ENCODE results near the gene CACNB2.

The CACNB2 gene

DNA sequence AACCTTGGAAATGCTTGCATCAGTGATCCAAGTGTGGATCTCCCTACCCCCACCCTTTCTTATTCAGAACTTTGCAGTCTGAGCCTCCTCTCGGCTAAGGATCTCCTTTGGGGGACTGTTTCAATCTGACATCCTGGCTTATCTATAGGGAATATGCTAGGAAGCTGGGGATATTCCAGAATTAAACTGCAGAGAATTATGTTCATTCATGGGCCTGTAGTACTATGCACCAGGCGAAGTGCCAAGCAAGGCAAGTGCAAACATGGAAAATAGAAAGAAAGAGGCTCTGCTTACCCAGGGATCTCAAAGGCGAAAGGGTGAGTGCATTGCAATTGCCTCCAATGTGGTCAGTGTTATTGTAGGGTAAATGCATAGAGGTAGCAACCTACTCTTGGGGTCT, 96.5 kb downstream of the CACNB2 start:
- Histone ChIP-seq H3K27me3 (ENCODE audit: control insufficient read depth in 1 of 2, insufficient read depth in 1 of 2, low read length in 2 of 2) (peaks cover 0 to 18% of the 10 kb centered on the region in 2 experiments), H3K9ac (ENCODE audit: low read length) (no peak overlapping the region), H3K14ac (ENCODE audit: low read length in 2 of 2) (no peak overlapping the region), H3K36me3 (ENCODE audit: control insufficient read depth in 1 of 2, insufficient read depth in 2 of 2, low read depth in 1 of 2, low read length in 2 of 2) (no peaks in the 10 kb centered on the region), H3K9me3 (ENCODE audit: control insufficient read depth, low read length) (no peaks in the 10 kb centered on the region), H2BK120ac (ENCODE audit: low read depth, low read length) (no peak overlapping the region), H3K18ac (ENCODE audit: low read depth in 1 of 2, low read length in 2 of 2) (no peak overlapping the region), H2BK15ac (ENCODE audit: low read depth, poor library complexity, severe bottlenecking) (no peak overlapping the region), H2AFZ (ENCODE audit: low read depth, low read length) (no peak overlapping the region), H3K4me1 (ENCODE audit: control insufficient read depth, insufficient read depth, low read depth, low read length) (peaks cover 2% of the 10 kb centered on the region), H3K23ac (ENCODE audit: low read length in 2 of 2) (no peak overlapping the region), H3K27ac (ENCODE audit: low read length, poor library complexity, severe bottlenecking) (no peak overlapping the region), H2BK5ac (ENCODE audit: low read depth, low read length, poor library complexity, severe bottlenecking) (no peak overlapping the region), H2AK5ac (ENCODE audit: low read length, severe bottlenecking) (no peak overlapping the region), H4K91ac (ENCODE audit: low read length) (no peak overlapping the region), H4K8ac (ENCODE audit: low read length) (no peak overlapping the region), H3K4me3 (ENCODE audit: insufficient read depth in 1 of 2, low read depth in 1 of 2, low read length in 2 of 2) (no peak overlapping the region), H3K79me1 (replicated peaks; ENCODE audit: low read length, poor library complexity, severe bottlenecking) (no peaks in the 10 kb centered on the region), H3K4ac (ENCODE audit: low read depth in 1 of 2, low read length in 2 of 2) (no peak overlapping the region), H2BK12ac (ENCODE audit: low read length in 2 of 2) (no peak overlapping the region), H3K4me2 (ENCODE audit: low read length, poor library complexity, severe bottlenecking) (no peak overlapping the region)
- WGBS = 68% methylated on average over 3 of the region's 3 CpGs
- no peak for DNase-seq

DNA sequence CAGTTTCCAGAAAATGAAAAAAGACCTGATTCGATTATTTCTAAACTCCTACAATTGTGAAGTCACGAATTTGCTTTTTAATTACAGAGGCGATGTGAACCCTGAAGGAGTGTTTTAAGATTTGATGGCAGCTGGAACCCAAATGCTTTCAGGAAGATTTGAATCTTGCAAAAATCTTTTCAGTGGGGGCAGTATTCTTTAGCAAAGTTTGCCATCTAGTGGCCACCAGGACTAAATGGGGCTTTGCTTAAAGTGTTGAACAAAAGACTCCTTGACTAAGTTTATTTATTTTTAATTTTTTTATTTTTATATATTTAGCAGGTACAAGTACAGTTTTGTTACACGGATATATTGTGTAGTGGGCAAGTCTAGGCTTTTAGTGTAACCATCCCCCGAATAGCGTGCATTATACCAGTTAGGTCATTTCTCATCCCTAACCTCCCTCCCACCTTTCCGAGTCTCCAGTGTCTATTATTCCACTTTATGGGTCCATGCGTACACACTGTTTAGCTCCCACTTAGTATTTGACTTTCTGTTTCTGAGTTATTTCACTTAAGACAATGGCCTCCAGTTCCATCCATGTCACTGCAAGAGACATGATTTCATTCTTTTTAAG, 98.8 kb downstream of the CACNB2 start:
- Histone ChIP-seq H3K79me1 (replicated peaks; ENCODE audit: low read length, poor library complexity, severe bottlenecking) (no peaks in the 10 kb centered on the region), H3K4ac (ENCODE audit: low read depth in 1 of 2, low read length in 2 of 2) (no peak overlapping the region), H3K18ac (ENCODE audit: low read depth in 1 of 2, low read length in 2 of 2) (no peak overlapping the region), H2AK5ac (ENCODE audit: low read length, severe bottlenecking) (no peak overlapping the region), H3K23ac (ENCODE audit: low read length in 2 of 2) (no peak overlapping the region), H4K91ac (ENCODE audit: low read length) (no peak overlapping the region), H3K4me1 (ENCODE audit: control insufficient read depth, insufficient read depth, low read depth, low read length) (peaks cover under 1% of the 10 kb centered on the region), H2BK12ac (ENCODE audit: low read length in 2 of 2) (no peak overlapping the region), H4K8ac (ENCODE audit: low read length) (no peak overlapping the region), H3K36me3 (ENCODE audit: control insufficient read depth in 1 of 2, insufficient read depth in 2 of 2, low read depth in 1 of 2, low read length in 2 of 2) (no peaks in the 10 kb centered on the region), H2BK5ac (ENCODE audit: low read depth, low read length, poor library complexity, severe bottlenecking) (no peak overlapping the region), H3K4me3 (ENCODE audit: insufficient read depth in 1 of 2, low read depth in 1 of 2, low read length in 2 of 2) (no peak overlapping the region), H2AFZ (ENCODE audit: low read depth, low read length) (no peak overlapping the region), H3K14ac (ENCODE audit: low read length in 2 of 2) (no peak overlapping the region), H2BK120ac (ENCODE audit: low read depth, low read length) (no peak overlapping the region), H3K27ac (ENCODE audit: low read length, poor library complexity, severe bottlenecking) (no peak overlapping the region), H2BK15ac (ENCODE audit: low read depth, poor library complexity, severe bottlenecking) (no peak overlapping the region), H3K4me2 (ENCODE audit: low read length, poor library complexity, severe bottlenecking) (no peak overlapping the region), H3K9ac (ENCODE audit: low read length) (no peak overlapping the region), H3K27me3 (ENCODE audit: control insufficient read depth in 1 of 2, insufficient read depth in 1 of 2, low read length in 2 of 2) (peaks cover 0 to 18% of the 10 kb centered on the region in 2 experiments), H3K9me3 (ENCODE audit: control insufficient read depth, low read length) (no peaks in the 10 kb centered on the region)
- DNase-seq = peak; percentile 45
- WGBS = 41% methylated on average over 7 of the region's 8 CpGs

DNA sequence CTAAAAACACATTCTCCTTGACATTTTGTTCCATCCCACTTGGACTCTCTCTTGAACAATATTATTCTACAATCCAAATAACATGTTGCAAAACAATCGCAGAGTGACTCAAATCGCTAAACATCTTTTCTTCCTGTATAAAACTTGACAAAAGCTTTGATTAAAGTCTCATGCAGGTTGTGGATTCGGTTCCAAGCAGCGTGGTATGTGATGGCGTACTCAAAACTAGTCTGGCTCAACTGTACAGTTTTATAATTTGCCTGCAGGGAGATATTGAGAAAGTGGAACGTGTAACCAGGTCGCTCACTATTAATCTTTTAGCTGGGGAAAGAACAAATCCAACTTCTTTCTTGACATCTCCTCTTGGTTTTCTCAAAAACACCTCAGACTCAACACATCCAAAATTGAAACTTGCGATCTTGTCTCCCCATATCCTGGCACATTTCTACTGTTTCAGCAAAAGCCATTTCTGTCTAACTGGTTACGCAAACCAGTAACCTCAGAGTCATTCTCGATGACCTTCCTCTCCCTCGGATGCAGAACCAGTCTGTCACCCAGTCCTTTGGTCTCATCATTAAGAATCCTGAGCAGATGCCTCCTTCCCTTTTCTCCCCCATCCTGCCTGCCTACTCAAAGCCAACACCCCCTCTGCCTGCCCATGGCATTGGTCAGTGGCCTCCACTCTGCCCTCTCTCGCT, 100.1 kb downstream of the CACNB2 start:
- no peak overlapping the region for H3K27ac ChIP-seq (ENCODE audit: low read length, poor library complexity, severe bottlenecking)
- H4K8ac ChIP-seq (ENCODE audit: low read length) = no peak overlapping the region
- WGBS = 91% methylated on average over 12 of the region's 12 CpGs
- H2AFZ ChIP-seq (ENCODE audit: low read depth, low read length) = no peak overlapping the region
- no peak overlapping the region for H2BK5ac ChIP-seq (ENCODE audit: low read depth, low read length, poor library complexity, severe bottlenecking)
- H3K9me3 ChIP-seq (ENCODE audit: control insufficient read depth, low read length) = no peaks in the 10 kb centered on the region
- no peaks in the 10 kb centered on the region for H3K36me3 ChIP-seq (ENCODE audit: control insufficient read depth in 1 of 2, insufficient read depth in 2 of 2, low read depth in 1 of 2, low read length in 2 of 2)
- H4K91ac ChIP-seq (ENCODE audit: low read length) = no peak overlapping the region
- no peak overlapping the region for H2BK12ac ChIP-seq (ENCODE audit: low read length in 2 of 2)
- H3K14ac ChIP-seq (ENCODE audit: low read length in 2 of 2) = no peak overlapping the region
- H2AK5ac ChIP-seq (ENCODE audit: low read length, severe bottlenecking) = no peak overlapping the region
- H3K23ac ChIP-seq (ENCODE audit: low read length in 2 of 2) = no peak overlapping the region
- H3K4me3 ChIP-seq (ENCODE audit: insufficient read depth in 1 of 2, low read depth in 1 of 2, low read length in 2 of 2) = peak overlapping the region in 1 of 2 experiments; percentile 38
- H3K4me2 ChIP-seq (ENCODE audit: low read length, poor library complexity, severe bottlenecking) = no peak overlapping the region
- H2BK120ac ChIP-seq (ENCODE audit: low read depth, low read length) = no peak overlapping the region
- peak overlapping the region; percentile 59 for H3K9ac ChIP-seq (ENCODE audit: low read length)
- H3K27me3 ChIP-seq (ENCODE audit: control insufficient read depth in 1 of 2, insufficient read depth in 1 of 2, low read length in 2 of 2) = peaks cover 0 to 18% of the 10 kb centered on the region in 2 experiments
- H2BK15ac ChIP-seq (ENCODE audit: low read depth, poor library complexity, severe bottlenecking) = no peak overlapping the region
- no peaks in the 10 kb centered on the region for H3K4me1 ChIP-seq (ENCODE audit: control insufficient read depth, insufficient read depth, low read depth, low read length)
- no peak overlapping the region for H3K18ac ChIP-seq (ENCODE audit: low read depth in 1 of 2, low read length in 2 of 2)
- DNase-seq = no peak
- H3K79me1 ChIP-seq (replicated peaks; ENCODE audit: low read length, poor library complexity, severe bottlenecking) = no peaks in the 10 kb centered on the region
- no peak overlapping the region for H3K4ac ChIP-seq (ENCODE audit: low read depth in 1 of 2, low read length in 2 of 2)

DNA sequence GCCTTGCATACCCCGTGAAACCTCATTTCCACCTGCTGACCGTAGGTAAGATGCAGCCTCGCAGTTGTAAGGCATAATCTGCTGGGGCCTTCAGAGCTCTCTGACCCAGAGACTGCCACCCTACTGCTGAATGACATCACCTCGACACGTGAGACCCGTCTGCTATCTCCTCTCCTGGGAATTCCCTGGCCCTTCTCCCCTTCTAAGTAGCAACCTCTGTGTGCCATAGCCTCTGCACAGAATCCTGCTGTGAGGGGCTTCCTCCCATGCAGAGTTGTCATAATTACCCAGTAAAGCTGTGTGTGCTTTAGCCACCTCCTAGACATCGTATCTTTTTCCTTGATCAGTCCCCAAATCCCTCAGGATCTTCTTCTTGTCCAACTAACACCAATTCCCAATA, 106.7 kb downstream of the CACNB2 start:
- no peak overlapping the region for H3K27ac ChIP-seq (ENCODE audit: low read length, poor library complexity, severe bottlenecking)
- no peaks in the 10 kb centered on the region for H3K79me1 ChIP-seq (replicated peaks; ENCODE audit: low read length, poor library complexity, severe bottlenecking)
- no peak overlapping the region for H4K91ac ChIP-seq (ENCODE audit: low read length)
- H3K4me1 ChIP-seq (ENCODE audit: control insufficient read depth, insufficient read depth, low read depth, low read length) = no peaks in the 10 kb centered on the region
- H2AFZ ChIP-seq (ENCODE audit: low read depth, low read length) = no peak overlapping the region
- H2AK5ac ChIP-seq (ENCODE audit: low read length, severe bottlenecking) = no peak overlapping the region
- no peak overlapping the region for H3K23ac ChIP-seq (ENCODE audit: low read length in 2 of 2)
- no peak overlapping the region for H2BK5ac ChIP-seq (ENCODE audit: low read depth, low read length, poor library complexity, severe bottlenecking)
- no peak overlapping the region for H3K18ac ChIP-seq (ENCODE audit: low read depth in 1 of 2, low read length in 2 of 2)
- H3K4me3 ChIP-seq (ENCODE audit: insufficient read depth in 1 of 2, low read depth in 1 of 2, low read length in 2 of 2) = no peak overlapping the region
- no peak overlapping the region for H3K4me2 ChIP-seq (ENCODE audit: low read length, poor library complexity, severe bottlenecking)
- H2BK12ac ChIP-seq (ENCODE audit: low read length in 2 of 2) = no peak overlapping the region
- no peak overlapping the region for H2BK120ac ChIP-seq (ENCODE audit: low read depth, low read length)
- 59% methylated on average over 7 of the region's 7 CpGs for WGBS
- H3K36me3 ChIP-seq (ENCODE audit: control insufficient read depth in 1 of 2, insufficient read depth in 2 of 2, low read depth in 1 of 2, low read length in 2 of 2) = no peaks in the 10 kb centered on the region
- no peak overlapping the region for H3K9ac ChIP-seq (ENCODE audit: low read length)
- H3K9me3 ChIP-seq (ENCODE audit: control insufficient read depth, low read length) = no peaks in the 10 kb centered on the region
- no peak overlapping the region for H2BK15ac ChIP-seq (ENCODE audit: low read depth, poor library complexity, severe bottlenecking)
- no peak for DNase-seq
- no peak overlapping the region for H3K14ac ChIP-seq (ENCODE audit: low read length in 2 of 2)
- H3K27me3 ChIP-seq (ENCODE audit: control insufficient read depth in 1 of 2, insufficient read depth in 1 of 2, low read length in 2 of 2) = peaks cover 0 to 4% of the 10 kb centered on the region in 2 experiments
- H4K8ac ChIP-seq (ENCODE audit: low read length) = no peak overlapping the region
- no peak overlapping the region for H3K4ac ChIP-seq (ENCODE audit: low read depth in 1 of 2, low read length in 2 of 2)

All from mesenchymal stem cell (in vitro differentiated cells and primary cell).